HG02938 (cell line): ENCODE data around the gene ARHGAP26.

Experiments
- ATAC-seq: cut with Tn5 transposase; IDR thresholded peaks from one replicate; pipeline ENCODE4 v1.9.1; 2021; ENCODE audit warnings: mild to moderate bottlenecking, moderate library complexity; ENCODE audit not compliant: unreplicated experiment

ARHGAP26 gene

GRCh38 chr5:142894315-142894714, 124.1 kb downstream of the ARHGAP26 start:
- no peak for ATAC-seq

GRCh38 chr5:142894749-142895148, 124.6 kb downstream of the ARHGAP26 start:
- ATAC-seq, result no peak

GRCh38 chr5:142896325-142897007, 126.3 kb downstream of the ARHGAP26 start:
- ATAC-seq, result no peak

- ATAC-seq, result no peak
These were observed 127.2 kb downstream of the ARHGAP26 start for GRCh38 chr5:142897328-142897727.

GRCh38 chr5:142900927-142901326, 130.8 kb downstream of the ARHGAP26 start:
- no peak for ATAC-seq

- no peak for ATAC-seq
These were observed 131.5 kb downstream of the ARHGAP26 start for GRCh38 chr5:142901476-142902185.

GRCh38 chr5:142902186-142902965, 132.2 kb downstream of the ARHGAP26 start:
- ATAC-seq, result no peak

GRCh38 chr5:142904416-142904815, 134.2 kb downstream of the ARHGAP26 start:
- no peak for ATAC-seq

- no peak for ATAC-seq
These were observed 135.2 kb downstream of the ARHGAP26 start for GRCh38 chr5:142905348-142905747.

- no peak for ATAC-seq
These were observed 136.9 kb downstream of the ARHGAP26 start for GRCh38 chr5:142906863-142907671.

GRCh38 chr5:142908659-142909058, 138.5 kb downstream of the ARHGAP26 start:
- no peak for ATAC-seq

- ATAC-seq, result no peak
These were observed 140.0 kb downstream of the ARHGAP26 start for GRCh38 chr5:142910128-142910527.

GRCh38 chr5:142911170-142911569, 141.0 kb downstream of the ARHGAP26 start:
- ATAC-seq, result no peak

GRCh38 chr5:142911775-142912174, 141.6 kb downstream of the ARHGAP26 start:
- no peak for ATAC-seq

- no peak for ATAC-seq
These were observed 143.7 kb downstream of the ARHGAP26 start for GRCh38 chr5:142913728-142914338.

GRCh38 chr5:142915038-142915437, 144.9 kb downstream of the ARHGAP26 start:
- no peak for ATAC-seq

GRCh38 chr5:142915813-142916424, 145.7 kb downstream of the ARHGAP26 start:
- ATAC-seq, result no peak

- no peak for ATAC-seq
These were observed 148.9 kb downstream of the ARHGAP26 start for GRCh38 chr5:142918959-142919635.

- ATAC-seq, result no peak
These were observed 150.9 kb downstream of the ARHGAP26 start for GRCh38 chr5:142920849-142921612.
